Measurements from ENCODE around the gene ANXA4.

DNA sequence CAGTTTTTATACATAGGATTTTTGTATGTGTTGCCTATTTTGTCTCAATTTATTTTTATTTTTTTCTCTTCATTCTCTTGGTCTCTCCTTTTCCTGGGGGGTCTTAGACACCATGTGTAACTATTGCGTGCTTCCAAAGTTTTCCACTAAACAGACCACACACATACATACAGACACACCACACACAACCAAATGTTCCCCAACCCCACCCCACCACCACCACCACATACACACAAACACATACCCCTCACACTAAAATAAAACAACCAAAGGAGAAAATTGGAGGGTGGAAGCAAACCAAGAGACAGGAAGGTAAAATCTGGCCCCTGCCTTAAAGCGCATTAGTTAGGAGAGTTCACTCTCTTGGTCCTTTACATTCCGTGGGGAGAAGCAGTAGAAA, 30.0 kb upstream of the ANXA4 start:
- TF ChIP-seq, protein P1, sequence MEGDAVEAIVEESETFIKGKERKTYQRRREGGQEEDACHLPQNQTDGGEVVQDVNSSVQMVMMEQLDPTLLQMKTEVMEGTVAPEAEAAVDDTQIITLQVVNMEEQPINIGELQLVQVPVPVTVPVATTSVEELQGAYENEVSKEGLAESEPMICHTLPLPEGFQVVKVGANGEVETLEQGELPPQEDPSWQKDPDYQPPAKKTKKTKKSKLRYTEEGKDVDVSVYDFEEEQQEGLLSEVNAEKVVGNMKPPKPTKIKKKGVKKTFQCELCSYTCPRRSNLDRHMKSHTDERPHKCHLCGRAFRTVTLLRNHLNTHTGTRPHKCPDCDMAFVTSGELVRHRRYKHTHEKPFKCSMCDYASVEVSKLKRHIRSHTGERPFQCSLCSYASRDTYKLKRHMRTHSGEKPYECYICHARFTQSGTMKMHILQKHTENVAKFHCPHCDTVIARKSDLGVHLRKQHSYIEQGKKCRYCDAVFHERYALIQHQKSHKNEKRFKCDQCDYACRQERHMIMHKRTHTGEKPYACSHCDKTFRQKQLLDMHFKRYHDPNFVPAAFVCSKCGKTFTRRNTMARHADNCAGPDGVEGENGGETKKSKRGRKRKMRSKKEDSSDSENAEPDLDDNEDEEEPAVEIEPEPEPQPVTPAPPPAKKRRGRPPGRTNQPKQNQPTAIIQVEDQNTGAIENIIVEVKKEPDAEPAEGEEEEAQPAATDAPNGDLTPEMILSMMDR (IDR thresholded peaks at IDR 0.05; ENCODE audit: low read length), result no peak
- no peak for TF ChIP-seq EZH2 (IDR thresholded peaks at IDR 0.05; ENCODE audit: borderline replicate concordance, low read length)

Data from OCI-LY1 (cell line).